ENCODE measurements around the gene DMRT3. TPM values are rescaled to one million over a fixed set of nuclear protein-coding genes. Genes with fewer than 3 reads are reported as not detected.

Gene DMRT3
- polyA plus RNA-seq, 1 experiment: not detected

DNA sequence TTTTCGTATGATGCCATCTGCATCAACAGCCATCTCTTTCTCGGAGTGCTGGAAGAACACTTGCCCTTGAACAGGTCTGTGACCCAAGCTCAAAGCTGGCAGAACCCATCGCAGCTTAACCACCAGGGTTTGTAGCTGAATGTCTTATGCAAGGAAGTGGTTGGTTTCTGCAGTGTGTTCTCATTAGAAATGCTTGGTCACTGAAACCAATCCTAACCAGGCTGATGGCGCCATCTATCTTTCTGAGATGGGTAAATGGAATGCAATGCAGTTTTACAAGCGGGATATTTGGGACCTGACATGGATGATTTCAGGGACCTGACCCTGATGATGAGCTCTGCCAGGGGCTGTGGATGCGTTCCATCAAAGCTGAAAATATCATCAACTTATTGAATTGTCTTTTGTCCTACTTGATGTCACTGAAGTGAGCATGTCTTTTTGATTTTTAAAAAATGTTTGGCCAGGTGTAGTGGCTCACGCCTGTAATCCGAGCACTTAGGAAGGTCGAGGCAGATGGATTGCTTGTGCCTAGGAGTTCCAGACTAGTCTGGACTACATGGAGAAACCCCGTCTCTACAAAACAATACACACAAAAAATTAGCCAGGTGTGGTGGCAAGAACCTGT is 28.7 kb downstream of the DMRT3 start:
- ChIA-PET CTCF (interaction anchor here (0.6 to 3.1 kb wide), 10 partner anchors 9 to 620 kb away, joined by 3 to 22 read pairs (median 3); no protein-coding TSS in a partner anchor), POLR2A (no interaction called here)
- no peak for DNase-seq (ENCODE audit: low read depth)
- no peak overlapping the region for H3K4me3 ChIP-seq (ENCODE audit: low read depth, low read length)
- no peaks in the 10 kb centered on the region for H3K36me3 ChIP-seq (ENCODE audit: control insufficient read depth, insufficient read depth, low read length)
- no peaks in the 10 kb centered on the region for H3K27me3 ChIP-seq (ENCODE audit: control insufficient read depth, insufficient read depth, low read length)
- TF ChIP-seq, protein P1, sequence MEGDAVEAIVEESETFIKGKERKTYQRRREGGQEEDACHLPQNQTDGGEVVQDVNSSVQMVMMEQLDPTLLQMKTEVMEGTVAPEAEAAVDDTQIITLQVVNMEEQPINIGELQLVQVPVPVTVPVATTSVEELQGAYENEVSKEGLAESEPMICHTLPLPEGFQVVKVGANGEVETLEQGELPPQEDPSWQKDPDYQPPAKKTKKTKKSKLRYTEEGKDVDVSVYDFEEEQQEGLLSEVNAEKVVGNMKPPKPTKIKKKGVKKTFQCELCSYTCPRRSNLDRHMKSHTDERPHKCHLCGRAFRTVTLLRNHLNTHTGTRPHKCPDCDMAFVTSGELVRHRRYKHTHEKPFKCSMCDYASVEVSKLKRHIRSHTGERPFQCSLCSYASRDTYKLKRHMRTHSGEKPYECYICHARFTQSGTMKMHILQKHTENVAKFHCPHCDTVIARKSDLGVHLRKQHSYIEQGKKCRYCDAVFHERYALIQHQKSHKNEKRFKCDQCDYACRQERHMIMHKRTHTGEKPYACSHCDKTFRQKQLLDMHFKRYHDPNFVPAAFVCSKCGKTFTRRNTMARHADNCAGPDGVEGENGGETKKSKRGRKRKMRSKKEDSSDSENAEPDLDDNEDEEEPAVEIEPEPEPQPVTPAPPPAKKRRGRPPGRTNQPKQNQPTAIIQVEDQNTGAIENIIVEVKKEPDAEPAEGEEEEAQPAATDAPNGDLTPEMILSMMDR (IDR thresholded peaks at IDR 0.05; ENCODE audit: insufficient read depth, low read depth, low read length): peak; percentile 66

DNA sequence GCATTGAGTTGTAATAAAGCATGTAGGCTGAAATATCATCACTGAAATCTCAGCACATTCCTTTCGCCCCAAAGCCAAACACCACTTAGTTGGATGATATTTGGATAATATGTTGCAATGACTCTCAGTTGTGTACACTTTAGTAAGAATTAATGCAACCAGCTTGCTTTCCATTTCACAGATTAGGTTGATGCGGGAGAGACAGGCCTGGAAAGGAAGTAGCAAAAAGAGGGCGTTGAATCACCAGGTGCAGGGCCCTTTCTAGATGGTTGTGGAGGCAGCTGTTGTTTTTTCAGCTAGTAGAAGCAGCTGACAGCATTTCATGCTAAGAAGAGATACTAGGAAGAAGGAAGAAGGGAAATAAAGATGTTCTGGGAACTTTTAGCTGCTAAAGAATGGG is 30.9 kb downstream of the DMRT3 start:
- DNase-seq (ENCODE audit: low read depth): no peak
- no peak overlapping the region for H3K4me3 ChIP-seq (ENCODE audit: low read depth, low read length)
- H3K27me3 ChIP-seq (ENCODE audit: control insufficient read depth, insufficient read depth, low read length): no peaks in the 10 kb centered on the region
- H3K36me3 ChIP-seq (ENCODE audit: control insufficient read depth, insufficient read depth, low read length): no peaks in the 10 kb centered on the region
- ChIA-PET CTCF (interaction anchor here (0.9 to 5.0 kb wide), 2 partner anchors 114 to 660 kb away, joined by 3 to 69 read pairs; no protein-coding TSS in a partner anchor), POLR2A (no interaction called here)
- TF ChIP-seq, protein P1 (IDR thresholded peaks at IDR 0.05; ENCODE audit: insufficient read depth, low read depth, low read length): no peak

DNA sequence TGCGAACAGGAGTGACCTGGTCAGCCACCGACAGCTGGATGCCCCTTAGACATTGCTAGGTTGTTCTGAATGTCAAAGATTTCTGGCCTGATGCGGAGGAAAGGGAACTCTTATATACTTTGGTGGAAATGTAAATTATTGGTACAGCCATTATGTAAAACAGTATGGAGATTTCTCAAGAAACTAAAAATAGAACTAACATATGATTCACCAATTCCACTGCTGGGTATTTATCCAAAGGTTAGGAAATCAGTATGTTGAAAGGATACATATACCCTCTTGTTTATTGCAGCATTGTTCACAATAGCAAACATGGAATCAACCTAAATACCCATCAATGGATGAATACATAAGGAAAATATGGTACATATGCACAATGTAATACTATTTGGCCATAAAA is 31.8 kb downstream of the DMRT3 start:
- no peaks in the 10 kb centered on the region for H3K36me3 ChIP-seq (ENCODE audit: control insufficient read depth, insufficient read depth, low read length)
- ChIA-PET CTCF (interaction anchor here (1.4 to 5.0 kb wide), 4 partner anchors 7 to 662 kb away, joined by 4 to 69 read pairs (median 8); no protein-coding TSS in a partner anchor), POLR2A (no interaction called here)
- no peaks in the 10 kb centered on the region for H3K27me3 ChIP-seq (ENCODE audit: control insufficient read depth, insufficient read depth, low read length)
- no peak overlapping the region for H3K4me3 ChIP-seq (ENCODE audit: low read depth, low read length)
- DNase-seq (ENCODE audit: low read depth): no peak
- TF ChIP-seq, protein P1 (IDR thresholded peaks at IDR 0.05; ENCODE audit: insufficient read depth, low read depth, low read length): no peak

DNA sequence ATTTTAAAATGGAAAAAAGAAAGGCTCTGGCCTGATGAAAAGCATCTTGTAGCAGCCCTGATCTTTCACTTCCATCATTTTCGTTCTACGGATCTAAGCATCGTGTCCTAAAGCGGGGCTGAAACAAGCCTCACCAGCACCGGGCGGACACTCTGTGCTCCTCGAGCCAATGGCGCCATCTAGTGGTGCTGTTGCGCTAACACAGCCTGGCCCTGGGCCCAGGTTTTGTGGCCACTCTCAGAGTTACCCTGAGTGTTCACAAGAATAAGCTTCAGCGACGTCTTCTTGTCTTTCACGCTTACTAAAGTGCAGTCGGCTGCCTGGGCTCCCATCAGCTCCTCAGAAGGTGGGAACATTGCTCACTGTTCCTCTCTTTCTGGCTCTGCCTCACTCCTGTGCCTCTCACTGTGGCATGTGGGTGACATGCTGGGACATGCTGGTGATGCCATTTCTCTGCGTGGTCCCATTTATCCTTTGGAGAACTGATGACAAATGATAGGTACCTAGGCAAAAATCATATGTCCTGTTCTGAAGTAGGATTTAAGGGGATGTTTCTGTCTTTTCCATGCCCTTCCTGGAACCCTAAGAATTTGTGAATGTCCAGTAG is 32.7 kb downstream of the DMRT3 start:
- TF ChIP-seq, protein P1 (IDR thresholded peaks at IDR 0.05; ENCODE audit: insufficient read depth, low read depth, low read length): peak; percentile 96
- POLR2A ChIA-PET: no interaction called here

DNA sequence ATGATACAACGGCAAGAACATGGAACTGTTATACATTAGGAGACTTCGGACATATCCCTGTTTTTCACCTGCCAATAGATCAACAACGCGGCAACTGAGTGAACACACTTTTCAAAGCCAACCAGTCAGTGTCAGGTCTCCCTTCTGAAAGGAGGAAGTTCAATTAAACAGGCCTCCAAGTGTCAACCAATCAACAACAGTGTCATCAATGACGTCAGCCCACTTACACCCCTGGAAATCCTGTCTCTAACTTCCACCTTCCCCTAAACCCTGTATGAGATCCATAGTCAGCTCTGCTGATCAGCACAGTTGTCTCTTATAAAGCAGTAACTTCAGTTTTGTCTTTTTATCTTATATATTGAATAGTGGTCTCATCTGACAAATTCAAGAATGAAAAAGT is 36.6 kb downstream of the DMRT3 start:
- H3K36me3 ChIP-seq (ENCODE audit: control insufficient read depth, insufficient read depth, low read length): no peaks in the 10 kb centered on the region
- POLR2A ChIA-PET: no interaction called here

More for the DNA sequence above, 32.7 kb downstream of the DMRT3 start:
- no peak for DNase-seq (ENCODE audit: low read depth)
- Histone ChIP-seq H3K27me3 (ENCODE audit: control insufficient read depth, insufficient read depth, low read length) (no peaks in the 10 kb centered on the region), H3K36me3 (ENCODE audit: control insufficient read depth, insufficient read depth, low read length) (no peaks in the 10 kb centered on the region), H3K4me3 (ENCODE audit: low read depth, low read length) (no peak overlapping the region)
- CTCF ChIA-PET: interaction anchor here (0.6 to 5.0 kb wide), 13 partner anchors 8 to 663 kb away, joined by 3 to 69 read pairs (median 4); no protein-coding TSS in a partner anchor

More for the DNA sequence above, 36.6 kb downstream of the DMRT3 start:
- DNase-seq (ENCODE audit: low read depth): no peak
- H3K27me3 ChIP-seq (ENCODE audit: control insufficient read depth, insufficient read depth, low read length): no peaks in the 10 kb centered on the region
- CTCF ChIA-PET: no interaction called here
- TF ChIP-seq, protein P1 (IDR thresholded peaks at IDR 0.05; ENCODE audit: insufficient read depth, low read depth, low read length): no peak
- H3K4me3 ChIP-seq (ENCODE audit: low read depth, low read length): no peak overlapping the region

All from BJ (cell line).